GM19193 (cell line): Measurements from ENCODE around the gene FAM114A2.

Experiments
- POLR2A ChIP-seq: IDR thresholded peaks from 4 replicates; pipeline ENCODE4 v1.6.1; 2011; ENCODE audit not compliant: insufficient read depth, insufficient read length; ENCODE audit errors: extremely low read depth

Gene FAM114A2

DNA sequence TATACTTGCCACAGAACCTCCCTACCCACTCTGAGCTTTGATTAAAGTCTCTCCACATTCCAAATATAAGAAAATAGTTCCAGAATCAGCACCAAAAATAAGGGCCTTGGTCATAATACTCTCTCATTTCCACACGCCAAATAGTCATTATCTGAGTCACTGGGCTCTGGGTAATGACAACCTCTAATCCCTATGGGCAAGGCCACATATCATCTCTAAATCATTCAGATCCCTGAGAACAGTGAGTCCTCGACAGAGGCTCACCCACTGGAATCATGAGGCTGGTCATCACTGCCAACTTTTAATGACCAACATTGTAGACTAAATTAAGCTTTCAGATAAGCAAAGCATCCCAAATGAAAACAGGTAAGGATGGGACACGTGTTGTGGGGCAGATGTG, 28.1 kb downstream of the FAM114A2 start:
- no peak for TF ChIP-seq POLR2A

DNA sequence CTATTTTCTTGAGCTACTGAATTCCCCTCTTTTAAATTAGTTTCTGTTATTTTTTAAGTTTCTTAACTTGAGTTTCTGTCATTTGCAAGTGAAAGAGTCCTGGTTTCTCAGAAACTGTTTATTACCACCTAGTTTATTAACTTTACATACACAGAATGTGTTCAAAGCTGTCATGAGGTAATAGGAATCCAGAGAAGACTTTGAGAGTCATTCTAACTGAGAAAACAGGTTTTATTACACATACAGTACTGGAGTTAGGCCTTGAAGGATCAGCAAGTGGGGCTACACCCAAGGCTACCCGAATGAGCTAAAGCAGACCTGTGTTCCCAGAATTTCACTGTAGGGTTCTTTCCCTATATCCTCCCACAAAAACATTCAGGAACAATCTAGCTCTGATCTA, 33.1 kb downstream of the FAM114A2 start:
- TF ChIP-seq POLR2A = no peak

GRCh38 chr5:154002511-154003020, 36.1 kb downstream of the FAM114A2 start:
- no peak for TF ChIP-seq POLR2A

GRCh38 chr5:154002093-154002492, 36.6 kb downstream of the FAM114A2 start:
- no peak for TF ChIP-seq POLR2A

DNA sequence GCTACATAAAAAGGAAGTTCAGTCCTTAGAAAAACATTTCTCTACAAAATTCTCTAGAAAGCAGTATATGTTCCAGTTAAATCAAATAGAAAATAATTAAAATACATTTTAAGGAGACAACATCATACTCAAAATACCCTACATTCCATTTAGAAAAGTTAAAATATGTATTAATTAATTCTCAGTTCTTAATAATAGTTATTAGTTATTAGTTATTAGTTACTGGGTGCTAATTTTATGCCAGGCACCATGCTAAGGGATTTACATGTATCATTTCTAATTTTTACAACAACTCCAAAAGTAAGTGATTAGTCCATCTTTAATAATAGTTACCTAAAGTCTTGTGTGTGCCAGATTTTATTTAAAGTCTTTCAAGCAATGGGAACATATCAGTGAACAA, 38.0 kb downstream of the FAM114A2 start:
- no peak for TF ChIP-seq POLR2A

DNA sequence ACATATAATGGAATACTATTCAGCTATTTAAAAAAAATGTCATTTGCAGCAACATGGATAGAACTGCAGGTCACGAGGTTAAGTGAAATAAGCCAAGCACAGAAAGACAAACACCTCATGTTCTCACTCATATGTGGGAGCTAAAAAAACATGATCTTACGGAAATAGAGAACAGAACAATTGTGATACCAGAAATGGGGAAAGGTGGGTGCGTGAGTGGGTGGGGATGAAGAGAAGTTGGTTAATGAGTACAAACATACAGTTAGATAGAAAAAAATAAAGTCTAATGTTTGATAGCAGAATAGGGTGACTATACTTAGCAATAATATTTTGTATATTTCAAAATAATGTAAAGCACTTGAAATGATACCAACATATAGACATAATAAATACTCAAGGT, 38.7 kb downstream of the FAM114A2 start:
- no peak for TF ChIP-seq POLR2A

DNA sequence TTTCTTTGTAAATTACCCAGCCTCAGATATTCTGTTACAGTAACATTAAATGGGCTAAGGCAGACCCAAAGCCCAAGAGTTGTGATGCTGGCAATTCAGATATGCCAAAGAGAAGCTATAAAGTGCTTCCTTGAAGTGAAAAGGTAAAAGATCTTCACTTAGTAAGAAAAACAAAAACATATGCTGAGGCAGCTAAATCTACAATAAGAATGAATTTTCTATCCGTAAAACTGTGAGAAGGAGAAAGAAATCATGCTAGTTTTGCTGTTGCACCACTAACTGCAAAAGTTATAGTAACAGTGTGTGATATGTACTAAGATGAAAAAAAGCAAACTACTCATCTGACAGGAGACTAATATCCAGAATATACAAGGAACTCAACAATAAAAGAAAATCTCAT, 39.9 kb downstream of the FAM114A2 start:
- TF ChIP-seq POLR2A = no peak

DNA sequence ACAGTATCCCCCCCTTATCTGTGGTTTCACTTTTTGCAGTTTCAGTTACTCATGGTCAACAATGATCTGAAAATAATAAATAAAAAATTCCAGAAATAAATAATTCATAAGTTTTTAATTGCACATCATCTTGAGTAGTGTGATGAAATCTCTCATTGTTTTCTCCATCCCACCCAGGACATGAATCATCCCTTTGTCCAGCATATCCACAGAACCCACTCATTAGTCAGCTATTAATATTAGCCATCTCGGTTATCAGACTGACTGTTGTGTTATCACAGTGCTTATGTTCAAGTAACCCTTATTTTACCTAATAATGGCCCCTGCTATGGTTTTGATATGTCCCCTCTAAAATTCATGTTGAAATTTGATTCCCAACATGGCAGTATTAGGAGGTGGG, 40.7 kb downstream of the FAM114A2 start:
- TF ChIP-seq POLR2A = no peak

- no peak for TF ChIP-seq POLR2A
These were observed 47.5 kb downstream of the FAM114A2 start for GRCh38 chr5:153991168-153991567.

DNA sequence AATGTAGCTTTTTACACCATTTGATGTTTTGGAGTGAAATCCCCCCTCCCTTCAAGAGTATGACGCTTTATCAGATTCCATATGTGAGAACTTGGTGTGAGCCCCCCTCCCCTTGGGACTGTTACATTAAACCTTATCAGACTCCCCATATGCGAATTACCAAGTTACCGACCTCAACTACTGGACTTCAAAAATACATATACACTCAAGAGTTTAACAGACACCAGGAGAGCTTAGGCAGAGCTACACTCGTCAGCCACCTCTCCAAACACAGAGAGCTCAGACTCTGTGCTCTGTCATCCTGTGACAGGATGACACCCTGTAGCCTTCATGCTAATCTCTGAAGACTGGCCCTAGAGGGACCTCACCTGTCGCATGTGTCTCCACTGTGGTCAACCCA, 50.2 kb downstream of the FAM114A2 start:
- no peak for TF ChIP-seq POLR2A

- TF ChIP-seq POLR2A = no peak
These were observed 51.4 kb downstream of the FAM114A2 start for GRCh38 chr5:153987301-153987700.

GRCh38 chr5:153985498-153985897, 53.2 kb downstream of the FAM114A2 start:
- TF ChIP-seq POLR2A = no peak

- no peak for TF ChIP-seq POLR2A
These were observed 54.8 kb downstream of the FAM114A2 start for GRCh38 chr5:153983885-153984284.

DNA sequence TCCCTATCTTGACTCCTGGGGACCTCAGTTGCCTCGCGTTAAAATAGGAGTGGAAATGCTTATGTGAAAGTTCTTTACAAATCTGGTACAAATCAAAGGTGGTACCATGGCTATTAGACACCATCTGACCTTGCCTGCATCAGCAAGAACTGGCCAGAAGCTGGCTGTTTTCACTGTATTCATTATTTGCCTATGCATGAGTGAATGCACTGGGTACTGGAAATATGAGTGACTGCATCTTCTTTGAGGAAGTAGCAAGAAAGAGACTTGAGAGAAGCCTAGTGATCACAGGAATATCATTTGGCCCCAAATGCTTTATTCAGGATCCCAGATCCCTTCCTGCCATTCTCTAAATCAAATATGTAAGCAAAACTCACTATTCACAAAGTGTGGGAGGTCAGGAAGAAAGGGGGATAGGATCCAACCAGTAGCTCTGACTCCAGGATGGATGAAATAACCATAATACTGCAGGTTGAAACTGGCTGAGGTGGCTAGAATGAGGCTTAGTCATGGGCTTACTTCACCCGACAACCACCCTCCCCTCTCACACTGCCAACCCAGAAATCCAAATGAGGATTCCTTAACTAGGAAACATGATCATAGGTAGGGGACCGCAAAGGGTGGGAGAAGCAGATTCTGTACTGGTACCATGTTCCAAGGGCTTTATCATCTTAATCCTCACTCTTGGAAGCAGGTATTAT, 56.7 kb downstream of the FAM114A2 start:
- no peak for TF ChIP-seq POLR2A

- no peak for TF ChIP-seq POLR2A
These were observed 59.5 kb downstream of the FAM114A2 start for GRCh38 chr5:153979028-153979783.

- no peak for TF ChIP-seq POLR2A
These were observed 63.9 kb downstream of the FAM114A2 start for GRCh38 chr5:153974813-153975163.
